ENCODE measurements around the gene TRIP13.

- no peak for TF ChIP-seq POLR2AphosphoS5 (IDR thresholded peaks at IDR 0.05)
- no peak for TF ChIP-seq MXI1 (conservative IDR thresholded peaks at IDR 0.05; ENCODE audit: poor library complexity, severe bottlenecking)
Measured at GRCh38 chr5:912280-913091, 19.8 kb downstream of the TRIP13 start.
